Neural cell (in vitro differentiated cells): ENCODE results near the gene MACF1. TPM values are rescaled to one million over a fixed set of nuclear protein-coding genes. Genes with fewer than 3 reads are reported as not detected.

Experiments used
- H2AFZ ChIP-seq: fragments of 200-600, 300-800 bp; sonication (generic), shearing (Covaris generic); 2 replicates; pipeline ENCODE4 v1.6.0; 2014; ENCODE audit warnings: low read depth, mild to moderate bottlenecking, antibody characterized with exemption, low read length, moderate library complexity
- H3F3A ChIP-seq: fragments of 200-600 bp; shearing (Covaris generic); 2 replicates; pipeline ENCODE4 v1.6.1; 2016; ENCODE audit warnings: mild to moderate bottlenecking, moderate library complexity, mixed read lengths, antibody characterized with exemption, low read length; ENCODE audit not compliant: insufficient read depth, poor library complexity, severe bottlenecking
- H3K27ac ChIP-seq: fragments of 200-600, 300-800 bp; sonication (generic), shearing (Covaris generic); 2 replicates; pipeline ENCODE4 v1.5.1; 2014; ENCODE audit warnings: mild to moderate bottlenecking, low read length, moderate library complexity
- H3K27me3 ChIP-seq: fragments of 300-800, 200-600 bp; sonication (generic), shearing (Covaris generic); 2 replicates; pipeline ENCODE4 v1.6.0; 2014; ENCODE audit warnings: mild to moderate bottlenecking, low read depth, low read length, moderate library complexity; ENCODE audit not compliant: insufficient read depth
- H3K36me3 ChIP-seq: fragments of 300-800, 200-600 bp; sonication (generic), shearing (Covaris generic); 2 replicates; pipeline ENCODE4 v1.5.1; 2014; ENCODE audit warnings: mild to moderate bottlenecking, antibody characterized with exemption, low read length, moderate library complexity; ENCODE audit not compliant: insufficient read depth
- H3K4me2 ChIP-seq: fragments of 300-800, 200-600 bp; sonication (generic), shearing (Covaris generic); 2 replicates; pipeline ENCODE4 v1.6.0; 2014; ENCODE audit warnings: mild to moderate bottlenecking, low read length
- H3K4me3 ChIP-seq: fragments of 300-800, 200-600 bp; sonication (generic), shearing (Covaris generic); 2 replicates; pipeline ENCODE4 v1.5.1; 2014; ENCODE audit warnings: mild to moderate bottlenecking, low read length, moderate library complexity
- H3K79me2 ChIP-seq: fragments of 200-600 bp; shearing (Covaris generic); replicated peaks from 2 replicates; pipeline ENCODE4 v1.6.0; 2014; ENCODE audit warnings: mild to moderate bottlenecking, low read length, moderate library complexity; ENCODE audit not compliant: insufficient read depth
- H3K9ac ChIP-seq: fragments of 300-800, 200-600 bp; sonication (generic), shearing (Covaris generic); 2 replicates; pipeline ENCODE4 v1.6.1; 2016; ENCODE audit warnings: mild to moderate bottlenecking, low read length, mixed read lengths
- H3K9me2 ChIP-seq: fragments of 200-600 bp; shearing (Covaris generic); 2 replicates; pipeline ENCODE4 v1.6.1; 2016; ENCODE audit warnings: mild to moderate bottlenecking, low read length, mixed read lengths; ENCODE audit not compliant: insufficient read depth
- H3K9me3 ChIP-seq: fragments of 200-600, 300-800 bp; sonication (generic), shearing (Covaris generic); 2 replicates; pipeline ENCODE4 v1.6.1; 2016; ENCODE audit warnings: mild to moderate bottlenecking, mixed run types, low read length, moderate library complexity, mixed read lengths
- H4K20me1 ChIP-seq: fragments of 200-600 bp; shearing (Covaris generic); 2 replicates; pipeline ENCODE4 v1.6.1; 2016; ENCODE audit warnings: mild to moderate bottlenecking, mixed run types; ENCODE audit not compliant: insufficient read depth
- EP300 ChIP-seq: fragments of 450-650 bp; conservative IDR thresholded peaks from 2 replicates; pipeline ENCODE4 v1.6.1; 2014; ENCODE audit warnings: antibody characterized with exemption, mild to moderate bottlenecking, moderate library complexity; ENCODE audit not compliant: poor library complexity, severe bottlenecking
- EZH2 ChIP-seq: fragments of 200-600, 300-800 bp; shearing (Covaris generic), sonication (generic); IDR thresholded peaks from 2 replicates; pipeline ENCODE4 v1.6.1; 2014; ENCODE audit warnings: antibody characterized with exemption, low read length, borderline replicate concordance, mild to moderate bottlenecking; ENCODE audit not compliant: insufficient read depth, poor library complexity, severe bottlenecking
- MXI1 ChIP-seq: fragments of 450-650 bp; conservative IDR thresholded peaks from 2 replicates; pipeline ENCODE4 v1.6.1; 2014; ENCODE audit warnings: antibody characterized with exemption, mild to moderate bottlenecking; ENCODE audit not compliant: poor library complexity, severe bottlenecking
- POLR2AphosphoS5 ChIP-seq: IDR thresholded peaks from 2 replicates; pipeline ENCODE4 v1.6.1; 2012
- RAD21 ChIP-seq: fragments of 450-650 bp; conservative IDR thresholded peaks from 2 replicates; pipeline ENCODE4 v1.6.1; 2014; ENCODE audit warnings: antibody characterized with exemption, mild to moderate bottlenecking, moderate library complexity
- REST ChIP-seq: IDR thresholded peaks from 2 replicates; pipeline ENCODE4 v1.6.1; 2012; ENCODE audit warnings: borderline replicate concordance
- SMC3 ChIP-seq: fragments of 450-650 bp; conservative IDR thresholded peaks from 2 replicates; pipeline ENCODE4 v1.6.1; 2014; ENCODE audit warnings: antibody characterized with exemption, mild to moderate bottlenecking, moderate library complexity; ENCODE audit not compliant: poor library complexity
- TAF1 ChIP-seq: IDR thresholded peaks from 2 replicates; pipeline ENCODE4 v1.6.1; 2012; ENCODE audit warnings: low read depth
- polyA plus RNA-seq: library from polyadenylated mRNA; depleted of rRNA; stranded (reverse); fragments of >200 nt; gene quantifications from 2 replicates; pipeline ENCODE4 v1.2.3, GENCODE V29; 2014
- TF ChIP-seq, protein P1 (sequence below): fragments of 450-650 bp; IDR thresholded peaks from 2 replicates; pipeline ENCODE4 v1.5.1; 2014; ENCODE audit warnings: antibody characterized with exemption, mild to moderate bottlenecking, moderate library complexity; ENCODE audit not compliant: poor library complexity, severe bottlenecking

MACF1 gene
- polyA plus RNA-seq, 1 donor from 2014 or later: 176 TPM

DNA sequence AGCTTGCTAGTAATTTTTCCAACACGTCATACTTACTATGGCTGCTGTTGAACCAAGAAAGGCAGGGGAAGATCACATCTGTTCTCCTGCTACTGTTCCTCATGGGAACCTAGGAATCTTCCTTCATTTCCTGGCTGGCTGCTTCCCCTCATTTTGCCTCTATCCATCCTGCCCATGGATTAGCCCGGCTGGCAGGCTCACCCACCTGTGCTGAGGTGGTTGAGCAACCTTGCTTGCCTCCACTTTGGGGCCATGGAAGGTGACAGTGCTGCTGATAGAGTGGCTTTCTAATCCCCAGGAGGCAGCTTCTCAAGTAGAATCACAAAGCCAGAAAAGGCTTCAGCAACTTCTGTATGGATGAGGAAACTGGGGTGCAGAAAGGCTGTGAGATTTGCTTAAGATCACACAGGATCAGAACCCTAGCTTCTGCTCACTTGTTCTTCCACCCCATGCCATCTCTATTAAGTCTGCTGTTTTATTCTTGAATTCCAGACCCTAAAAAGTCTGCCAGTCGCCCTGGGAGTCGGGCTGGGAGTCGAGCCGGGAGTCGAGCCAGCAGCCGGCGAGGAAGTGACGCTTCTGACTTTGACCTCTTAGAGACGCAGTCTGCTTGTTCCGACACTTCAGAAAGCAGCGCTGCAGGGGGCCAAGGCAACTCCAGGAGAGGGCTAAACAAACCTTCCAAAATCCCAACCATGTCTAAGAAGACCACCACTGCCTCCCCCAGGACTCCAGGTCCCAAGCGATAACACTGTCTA, 280.7 kb downstream of the MACF1 start:
- Histone ChIP-seq H3K4me3 (no peak overlapping the region), H3K9me3 (no peaks in the 10 kb centered on the region), H3K27ac (no peak overlapping the region), H3K27me3 (peaks cover under 1% of the 10 kb centered on the region), H3K36me3 (peaks cover 36% of the 10 kb centered on the region), H3F3A (no peaks in the 10 kb centered on the region), H3K9me2 (no peaks in the 10 kb centered on the region), H3K9ac (no peak overlapping the region), H3K79me2 (no peaks in the 10 kb centered on the region), H3K4me2 (no peak overlapping the region), H4K20me1 (no peaks in the 10 kb centered on the region), H2AFZ (no peak overlapping the region)
- TF ChIP-seq EZH2 (no peak), MXI1 (no peak), SMC3 (no peak), TAF1 (no peak), EP300 (no peak), RAD21 (no peak), POLR2AphosphoS5 (no peak), REST (no peak)
- TF ChIP-seq, protein P1, sequence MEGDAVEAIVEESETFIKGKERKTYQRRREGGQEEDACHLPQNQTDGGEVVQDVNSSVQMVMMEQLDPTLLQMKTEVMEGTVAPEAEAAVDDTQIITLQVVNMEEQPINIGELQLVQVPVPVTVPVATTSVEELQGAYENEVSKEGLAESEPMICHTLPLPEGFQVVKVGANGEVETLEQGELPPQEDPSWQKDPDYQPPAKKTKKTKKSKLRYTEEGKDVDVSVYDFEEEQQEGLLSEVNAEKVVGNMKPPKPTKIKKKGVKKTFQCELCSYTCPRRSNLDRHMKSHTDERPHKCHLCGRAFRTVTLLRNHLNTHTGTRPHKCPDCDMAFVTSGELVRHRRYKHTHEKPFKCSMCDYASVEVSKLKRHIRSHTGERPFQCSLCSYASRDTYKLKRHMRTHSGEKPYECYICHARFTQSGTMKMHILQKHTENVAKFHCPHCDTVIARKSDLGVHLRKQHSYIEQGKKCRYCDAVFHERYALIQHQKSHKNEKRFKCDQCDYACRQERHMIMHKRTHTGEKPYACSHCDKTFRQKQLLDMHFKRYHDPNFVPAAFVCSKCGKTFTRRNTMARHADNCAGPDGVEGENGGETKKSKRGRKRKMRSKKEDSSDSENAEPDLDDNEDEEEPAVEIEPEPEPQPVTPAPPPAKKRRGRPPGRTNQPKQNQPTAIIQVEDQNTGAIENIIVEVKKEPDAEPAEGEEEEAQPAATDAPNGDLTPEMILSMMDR: no peak

DNA sequence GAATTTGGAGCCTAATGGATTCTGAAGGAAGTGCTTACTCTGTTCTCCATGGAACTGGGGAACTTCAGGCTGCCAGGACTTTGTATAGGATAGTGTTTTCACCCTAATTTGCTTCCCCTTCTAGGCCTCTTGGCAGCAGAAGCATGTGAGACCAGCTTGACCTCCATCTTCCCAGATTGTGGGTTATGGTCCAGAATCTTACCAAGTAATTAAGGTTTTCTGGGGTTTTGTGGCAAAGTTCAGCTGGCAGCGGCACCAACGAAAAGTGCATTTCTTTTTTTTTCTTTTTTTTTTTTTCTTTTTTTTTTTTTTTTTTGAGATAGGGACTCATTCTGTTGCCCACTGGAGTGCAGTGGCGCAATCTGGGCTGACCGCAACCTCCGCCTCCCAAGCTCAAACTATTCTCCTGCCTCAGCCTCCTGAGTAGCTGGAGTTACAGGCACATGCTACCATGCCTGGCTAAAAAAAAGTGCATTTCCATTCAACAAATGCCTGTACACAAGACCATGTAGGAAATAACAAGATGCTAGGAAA, 283.6 kb downstream of the MACF1 start:
- H3K27me3 ChIP-seq: peaks cover 22% of the 10 kb centered on the region
- no peak overlapping the region for H2AFZ ChIP-seq
- H3K4me3 ChIP-seq: no peak overlapping the region
- no peaks in the 10 kb centered on the region for H4K20me1 ChIP-seq
- peaks cover 23% of the 10 kb centered on the region for H3K36me3 ChIP-seq
- H3K9ac ChIP-seq: no peak overlapping the region
- no peak for TF ChIP-seq TAF1
- TF ChIP-seq REST: no peak
- TF ChIP-seq RAD21: no peak
- no peak for TF ChIP-seq MXI1
- no peak overlapping the region for H3K4me2 ChIP-seq
- no peak overlapping the region for H3K27ac ChIP-seq
- no peaks in the 10 kb centered on the region for H3K79me2 ChIP-seq
- no peaks in the 10 kb centered on the region for H3K9me2 ChIP-seq
- no peaks in the 10 kb centered on the region for H3K9me3 ChIP-seq
- H3F3A ChIP-seq: no peaks in the 10 kb centered on the region
